Ramos (cell line): ENCODE results near the gene TMED1.
"Not testable (repeated sequence)": the region's sequence is repeated elsewhere in the genome, so short reads cannot be mapped to it uniquely, and the experiment has no call there.

Source experiments
- in situ Hi-C: fragments of 300-500 bp; cut with MboI; formaldehyde crosslinking; loops from one replicate; pipeline ENCODE4 v1.14.3; 2022; ENCODE audit warnings: low sequenced_read_pairs; ENCODE audit not compliant: unreplicated experiment

Gene TMED1, protein sequence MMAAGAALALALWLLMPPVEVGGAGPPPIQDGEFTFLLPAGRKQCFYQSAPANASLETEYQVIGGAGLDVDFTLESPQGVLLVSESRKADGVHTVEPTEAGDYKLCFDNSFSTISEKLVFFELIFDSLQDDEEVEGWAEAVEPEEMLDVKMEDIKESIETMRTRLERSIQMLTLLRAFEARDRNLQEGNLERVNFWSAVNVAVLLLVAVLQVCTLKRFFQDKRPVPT

DNA sequence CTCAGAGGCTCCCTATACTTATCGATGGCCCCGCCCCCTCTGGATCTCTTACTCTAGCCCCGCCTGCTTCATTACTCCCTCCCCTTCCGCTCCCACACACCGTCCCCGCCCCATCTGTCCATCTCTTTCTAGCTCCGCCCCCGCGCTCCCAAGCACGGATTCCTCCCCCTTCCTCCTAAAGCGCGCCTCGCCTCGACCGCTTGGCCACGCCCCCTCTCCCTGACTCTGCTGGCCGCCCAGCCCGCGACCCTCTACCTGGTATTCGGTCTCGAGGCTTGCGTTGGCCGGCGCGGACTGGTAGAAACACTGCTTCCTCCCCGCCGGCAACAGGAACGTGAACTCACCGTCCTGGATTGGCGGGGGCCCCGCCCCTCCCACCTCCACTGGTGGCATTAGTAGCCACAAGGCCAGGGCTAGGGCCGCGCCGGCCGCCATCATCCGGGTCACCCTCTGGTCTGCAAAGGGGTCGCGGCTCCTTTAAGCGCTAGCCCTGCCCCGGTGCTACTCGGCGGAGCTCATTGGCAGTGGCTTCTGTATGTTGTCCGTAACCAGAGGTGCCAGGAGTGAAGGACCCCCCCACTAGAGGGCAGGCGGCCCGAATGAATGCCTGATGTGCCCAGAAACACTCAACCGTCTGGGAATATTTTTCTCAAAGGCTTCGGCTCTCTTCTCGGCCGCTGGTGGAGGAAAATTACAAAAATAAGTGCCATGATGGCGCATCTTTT is at the start of gene TMED1:
TMED1 (minus strand) TSS at position 459 of the 725 bp plus-strand sequence; CDS start at position 438, 21 bp downstream.
- in situ Hi-C loops = no loop called here

DNA sequence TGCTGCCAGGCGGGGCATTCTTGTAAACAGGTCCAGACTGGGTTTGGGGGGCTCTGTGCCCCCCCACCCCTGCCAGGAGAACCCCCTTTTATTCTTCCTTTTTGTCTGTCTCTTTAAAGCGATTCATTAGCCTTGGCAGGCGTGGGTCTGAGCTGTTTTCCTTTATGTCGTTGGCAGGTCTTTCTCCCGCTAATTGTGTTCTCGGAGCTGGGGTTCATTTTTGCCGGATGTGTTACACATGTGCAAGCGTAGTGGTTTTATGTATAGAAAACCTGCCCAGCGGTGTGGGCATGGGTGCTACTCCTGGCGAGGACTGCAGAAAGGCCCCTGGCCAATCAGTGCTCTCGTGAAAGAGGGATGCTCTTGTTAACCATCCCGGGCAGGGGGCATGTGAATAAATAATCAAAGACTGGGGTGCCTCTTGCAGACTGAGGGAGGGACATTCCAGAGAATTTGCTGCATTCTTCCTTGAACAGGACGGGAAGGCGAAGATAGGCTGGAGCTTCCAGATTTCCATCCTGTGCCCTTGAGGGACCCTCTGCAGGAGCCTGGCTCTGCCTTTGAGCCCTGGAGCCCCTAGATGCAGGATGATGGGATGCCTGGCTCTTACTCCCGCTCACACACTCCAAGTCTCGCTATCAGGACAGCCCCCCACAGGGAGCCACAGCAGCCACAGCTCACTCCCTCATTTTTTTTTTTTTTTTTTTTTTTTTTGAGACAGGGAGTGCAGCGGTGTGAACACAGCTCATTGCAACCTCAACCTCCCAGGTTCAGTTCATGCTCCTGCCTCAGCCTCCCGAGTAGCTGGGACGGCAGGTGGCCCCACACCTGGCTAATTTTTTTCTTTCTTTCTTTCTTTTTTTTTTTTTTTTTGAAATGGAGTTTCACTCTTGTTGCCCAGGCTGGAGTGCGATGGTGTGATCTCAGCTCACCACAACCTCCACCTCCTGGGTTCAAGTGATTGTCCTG is 49.5 kb upstream of the TMED1 start:
- in situ Hi-C loops = no loop called here

DNA sequence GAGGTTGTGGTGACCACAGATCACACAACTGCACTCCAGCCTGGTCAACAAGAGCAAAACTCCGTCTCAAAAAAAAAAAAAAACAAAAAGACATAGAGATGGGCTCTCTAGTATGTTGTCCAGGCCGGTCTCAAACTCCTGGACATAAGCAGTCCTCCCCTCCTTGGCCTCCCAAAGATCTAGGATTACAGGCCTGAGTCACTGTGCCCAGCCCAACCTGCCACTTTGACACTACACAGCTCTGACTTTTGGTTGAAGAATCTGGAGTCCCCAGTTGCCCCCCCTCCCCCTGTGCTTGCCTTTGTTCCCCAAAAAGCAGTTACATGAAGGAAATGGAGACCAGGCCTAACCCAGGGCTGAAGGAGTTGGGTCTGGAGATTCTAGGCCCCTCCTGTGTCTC is 48.3 kb upstream of the TMED1 start:
- in situ Hi-C loops = no loop called here

DNA sequence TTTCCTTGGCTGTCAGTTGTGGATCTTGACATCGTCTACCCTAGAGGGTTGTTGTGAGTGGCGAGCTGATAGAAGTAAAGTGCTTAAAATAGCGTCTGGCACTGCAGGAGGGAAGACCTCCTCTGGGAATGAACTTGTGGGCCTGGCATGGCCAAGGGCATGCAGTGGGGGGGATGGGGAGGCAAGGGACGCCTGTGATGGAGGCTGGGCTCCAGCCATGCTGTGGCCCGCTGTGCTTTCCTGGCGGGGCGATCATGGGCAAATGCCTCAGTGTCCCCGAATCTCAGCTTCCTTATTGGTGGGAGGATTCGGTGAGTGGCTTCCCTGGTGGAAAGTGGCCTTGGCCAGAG is 46.1 kb upstream of the TMED1 start:
- in situ Hi-C loops = no loop called here

DNA sequence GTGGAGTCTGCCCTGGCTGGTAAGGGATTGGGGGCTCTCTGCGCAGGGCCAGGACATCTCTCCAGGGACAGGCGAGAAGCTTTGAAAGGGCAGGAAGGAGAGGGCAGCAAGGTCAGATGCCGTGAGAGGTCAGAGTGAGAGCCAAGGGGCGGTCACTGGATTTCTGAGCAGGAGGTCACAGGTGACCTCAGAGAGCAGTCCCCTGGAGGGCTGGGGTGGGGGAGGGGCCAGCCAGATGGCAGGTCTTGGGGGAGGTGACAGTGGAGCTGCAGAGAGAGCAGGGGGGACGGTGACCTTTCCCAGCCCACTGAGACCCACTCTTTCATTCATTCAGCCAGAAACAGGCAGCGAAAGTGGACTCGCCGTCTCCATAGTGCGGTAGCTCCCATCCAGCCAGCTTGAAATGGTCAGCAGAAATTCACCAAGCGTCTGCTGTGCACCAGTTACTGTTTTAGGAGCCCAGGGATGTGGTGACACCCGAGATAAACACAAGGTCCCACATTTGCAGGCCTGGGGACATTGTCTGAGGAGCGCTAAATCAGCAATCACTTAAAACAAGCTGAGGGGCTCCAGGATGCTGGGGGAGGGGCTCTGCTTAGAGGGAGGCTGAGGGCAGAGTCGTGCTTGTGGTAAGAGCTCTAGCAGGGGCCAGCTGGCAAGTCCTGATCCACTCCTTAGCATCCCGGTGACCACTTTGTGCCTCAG is 45.5 kb upstream of the TMED1 start:
- in situ Hi-C loops = no loop called here

DNA sequence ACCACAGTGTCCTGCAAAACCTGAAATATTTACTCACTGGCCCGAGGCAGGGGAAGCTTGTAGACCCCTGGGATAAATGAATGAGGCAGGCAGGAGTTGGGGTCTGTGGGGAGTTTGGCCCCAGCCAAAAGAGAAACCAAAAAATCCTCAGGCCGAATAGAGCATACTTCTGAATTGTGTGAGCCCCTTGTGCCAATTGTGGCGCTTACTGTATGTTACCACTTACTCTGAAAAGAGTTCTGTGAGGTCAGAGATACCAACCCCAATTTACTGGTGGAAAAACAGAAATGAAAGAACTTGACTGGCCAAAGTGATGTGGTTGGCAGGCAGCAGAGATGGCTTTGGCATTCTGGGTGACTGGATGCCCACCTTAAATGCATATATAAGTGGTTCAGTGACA is 42.2 kb upstream of the TMED1 start:
- in situ Hi-C loops = no loop called here

DNA sequence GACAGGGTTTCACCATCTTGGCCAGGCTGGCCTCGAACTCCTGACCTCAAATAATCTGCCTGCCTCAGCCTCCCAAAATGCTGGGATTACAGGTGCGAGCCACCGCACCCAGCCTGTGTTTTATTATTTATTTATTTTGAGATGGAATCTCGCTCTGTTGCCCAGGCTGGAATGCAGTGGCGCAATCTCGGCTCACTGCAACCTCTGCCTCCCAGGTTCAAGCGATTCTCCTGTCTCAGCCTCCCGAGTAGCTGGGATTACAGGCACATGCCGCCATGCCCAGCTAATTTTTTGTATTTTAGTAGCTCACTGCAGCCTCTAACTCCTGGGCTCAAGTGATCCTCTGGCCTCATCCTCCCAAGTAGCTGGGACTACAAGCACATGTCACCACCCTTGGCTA is 41.6 kb upstream of the TMED1 start:
- in situ Hi-C loops = not testable (repeated sequence)

DNA sequence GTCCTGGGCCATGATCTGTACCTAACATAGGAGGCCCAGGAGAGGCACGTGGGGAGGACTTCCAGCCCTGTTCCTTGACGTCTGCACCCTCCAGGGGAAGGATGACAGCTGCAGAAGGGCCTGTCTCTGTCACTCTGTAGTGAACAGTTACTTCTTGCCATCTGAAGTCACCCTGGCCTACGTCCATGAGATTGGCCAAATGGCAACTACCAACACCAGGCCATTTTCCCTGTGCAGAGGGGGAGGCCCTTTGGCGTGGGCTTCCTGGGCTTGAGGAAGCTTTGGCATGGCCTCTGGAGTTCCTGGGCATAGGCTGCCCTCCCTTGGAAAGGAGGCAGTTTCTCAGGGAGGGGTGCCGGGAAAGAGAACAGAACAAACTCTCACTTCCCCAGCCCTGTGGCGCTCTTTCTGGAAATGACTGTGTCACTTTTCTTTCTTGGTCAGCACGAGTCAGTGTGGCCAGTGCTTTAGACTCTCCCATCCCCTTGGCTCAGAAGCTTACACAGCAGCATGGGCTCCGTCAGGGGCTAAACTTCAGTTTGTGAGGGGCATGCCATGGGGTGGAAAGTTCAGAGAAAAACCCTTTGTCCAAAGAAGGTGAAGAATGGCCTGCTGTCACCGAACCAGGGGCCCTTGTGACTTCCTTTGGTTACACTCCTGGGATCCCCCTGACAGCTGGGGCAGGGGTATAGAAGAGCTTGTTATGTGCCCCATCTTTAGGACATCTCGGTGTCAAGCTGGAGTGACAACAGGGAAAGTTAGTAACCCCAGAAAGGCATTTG is 40.6 kb upstream of the TMED1 start:
- in situ Hi-C loops = no loop called here

DNA sequence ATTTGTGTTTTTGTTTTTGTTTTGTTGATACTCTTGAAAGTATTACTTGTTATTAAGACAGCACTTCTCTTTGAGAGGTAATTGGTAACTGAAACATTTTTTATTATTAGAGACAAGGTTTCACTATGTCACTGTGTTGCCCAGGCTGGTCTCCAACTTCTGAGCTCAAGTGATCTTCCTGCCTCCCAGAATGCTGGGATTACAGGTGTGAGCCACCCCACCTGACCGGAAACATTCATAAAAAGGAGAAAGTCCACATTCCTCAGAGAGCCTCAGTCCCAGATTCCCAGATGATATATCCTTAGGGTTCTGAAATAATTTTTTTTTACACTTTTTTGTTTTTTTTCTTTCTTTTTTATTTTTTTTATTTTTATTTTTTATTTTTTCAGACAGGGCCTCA is 38.0 kb upstream of the TMED1 start:
- in situ Hi-C loops = no loop called here

DNA sequence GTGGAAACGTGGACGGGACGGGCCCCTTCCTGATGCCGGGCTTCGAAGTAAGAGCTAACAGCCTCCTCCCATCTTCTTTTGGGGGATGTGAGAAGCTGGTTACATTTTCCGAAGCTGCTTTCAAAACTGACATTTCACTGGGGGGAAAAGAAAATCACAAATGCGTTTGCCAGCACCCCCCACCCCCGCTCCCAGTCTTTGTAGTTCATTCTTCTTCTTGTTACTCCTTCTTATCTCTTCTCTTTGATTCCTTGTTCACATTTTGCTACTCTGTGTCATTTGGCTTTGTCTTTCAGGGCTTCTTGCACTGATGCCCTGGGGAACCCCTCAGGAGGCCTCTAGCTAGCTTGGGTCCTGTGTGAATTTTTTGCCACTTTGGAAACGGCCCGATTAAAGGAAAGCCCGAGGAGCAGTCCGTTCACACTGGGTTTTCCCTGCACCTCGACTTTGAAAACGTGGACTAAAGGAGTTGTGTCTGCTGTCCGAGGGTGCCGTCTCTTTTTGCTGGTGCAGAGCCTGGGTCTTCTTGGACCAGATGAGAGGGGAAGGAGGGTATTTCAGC is 36.6 kb upstream of the TMED1 start:
- in situ Hi-C loops = no loop called here

DNA sequence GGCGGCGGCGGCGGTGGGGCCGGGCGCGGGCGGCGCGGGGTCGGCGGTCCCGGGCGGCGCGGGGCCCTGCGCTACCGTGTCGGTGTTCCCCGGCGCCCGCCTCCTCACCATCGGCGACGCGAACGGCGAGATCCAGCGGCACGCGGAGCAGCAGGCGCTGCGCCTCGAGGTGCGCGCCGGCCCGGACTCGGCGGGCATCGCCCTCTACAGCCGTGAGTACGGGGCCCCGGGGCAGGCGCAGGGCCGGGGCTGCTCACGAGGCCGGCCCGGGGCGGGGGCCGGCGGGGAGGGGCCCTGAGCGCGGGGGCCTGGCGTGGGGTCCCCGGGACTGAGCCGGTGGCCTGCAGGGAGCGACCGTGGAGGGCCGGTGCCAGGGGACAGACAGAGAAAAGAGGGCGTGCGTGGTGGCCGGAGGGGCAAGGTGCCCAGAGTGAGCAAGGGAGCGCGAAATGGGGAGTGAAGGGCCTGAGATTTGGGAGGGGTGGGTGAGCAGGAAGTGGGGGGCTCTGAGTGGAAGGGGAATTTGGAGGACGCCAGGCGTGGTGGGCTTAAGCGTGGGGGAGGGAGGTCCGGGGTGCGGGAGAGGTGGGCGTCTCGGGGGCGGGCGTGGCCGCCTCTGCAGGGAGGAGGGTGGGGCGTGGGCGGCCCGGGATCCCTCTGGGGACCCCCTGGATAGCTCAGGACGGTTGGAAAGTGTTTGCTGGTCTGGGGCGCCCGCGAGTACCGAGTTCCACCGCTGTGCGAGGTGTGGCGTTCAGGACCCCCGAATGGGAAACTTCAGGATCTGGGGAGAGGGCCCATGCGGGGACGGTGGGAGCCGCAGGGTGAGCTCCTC is 35.9 kb upstream of the TMED1 start:
- in situ Hi-C loops = no loop called here

DNA sequence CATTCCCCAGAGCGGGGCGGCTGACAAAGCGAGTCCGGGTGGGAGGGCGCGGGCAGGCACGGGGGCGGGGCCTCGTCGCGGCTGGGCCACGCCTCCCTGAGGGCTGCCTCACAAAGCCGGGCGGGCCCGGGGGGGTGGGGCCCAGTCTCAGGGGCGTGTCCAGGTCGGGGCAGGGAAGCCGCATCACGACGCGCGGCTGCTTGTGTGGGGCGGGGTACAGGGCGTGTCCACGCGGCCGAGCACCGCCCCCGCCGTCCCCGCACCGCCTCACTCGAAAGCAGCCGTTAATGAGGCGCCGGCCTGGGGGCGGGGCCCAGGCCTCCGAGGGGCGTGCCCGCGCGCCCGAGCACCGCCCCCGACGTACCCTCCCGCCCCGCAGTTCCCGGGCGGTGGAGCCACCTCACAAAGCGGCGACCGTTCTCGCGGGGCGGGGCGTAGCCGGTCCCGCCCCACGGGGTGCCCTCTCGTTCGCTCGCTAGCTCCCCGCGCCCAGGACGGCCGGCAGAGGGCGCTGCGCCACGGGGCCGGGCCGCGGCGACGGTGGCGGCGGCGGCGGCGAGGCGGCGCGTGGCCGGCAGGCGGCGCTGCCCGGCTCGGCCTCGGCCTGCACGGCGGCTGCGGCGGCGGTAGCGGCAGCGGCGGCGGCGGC is 35.1 kb upstream of the TMED1 start, which contains the start of gene CARM1:
CARM1 (plus strand) TSS at position 599 of the 649 bp plus-strand sequence. CDS start 150 bp downstream, outside the sequence.
- in situ Hi-C loops = no loop called here

DNA sequence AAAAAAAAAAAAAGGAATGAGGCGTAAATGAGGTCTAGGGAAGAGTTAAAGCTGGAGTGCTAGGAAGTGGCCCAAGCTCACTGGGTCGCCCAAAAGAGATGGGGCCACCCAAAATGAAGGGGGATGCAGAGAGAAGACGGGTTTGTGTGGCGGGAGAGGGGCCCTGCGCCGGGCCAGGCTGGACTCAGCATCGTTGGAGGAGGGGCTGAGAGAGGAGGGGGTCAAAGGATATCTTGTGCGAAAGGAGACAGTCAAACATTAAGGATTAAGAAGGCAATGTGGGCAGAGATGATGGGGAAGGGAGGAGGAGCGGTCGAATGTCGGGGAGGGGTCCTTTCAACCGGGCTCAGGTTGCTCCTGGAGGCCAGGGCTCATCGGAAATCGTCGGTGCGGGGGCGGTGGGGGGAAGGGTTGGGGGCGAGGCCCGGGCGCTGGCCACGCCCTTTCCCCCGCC is 34.5 kb upstream of the TMED1 start:
- in situ Hi-C loops = no loop called here

DNA sequence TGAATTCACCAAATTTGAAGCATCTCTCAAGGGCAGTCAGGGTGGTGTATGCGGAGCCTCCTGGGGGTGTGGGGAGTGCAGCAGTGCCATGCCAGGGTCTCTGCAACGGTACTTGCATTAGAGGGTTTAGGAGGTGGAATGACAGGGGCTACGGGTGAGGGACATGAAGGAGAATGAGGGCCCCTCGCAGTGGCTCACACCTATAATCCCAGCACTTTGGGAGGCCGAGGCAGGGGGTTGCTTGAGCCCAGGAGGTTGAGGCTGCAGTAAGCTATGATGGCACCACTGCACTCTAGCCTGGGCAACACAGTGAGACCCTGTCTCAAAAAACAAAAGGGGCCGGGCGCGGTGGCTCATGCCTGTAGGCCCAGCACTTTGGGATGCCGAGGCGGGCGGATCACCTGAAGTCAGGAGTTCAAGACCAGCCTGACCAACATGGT is 33.9 kb upstream of the TMED1 start:
- in situ Hi-C loops = not testable (repeated sequence)

DNA sequence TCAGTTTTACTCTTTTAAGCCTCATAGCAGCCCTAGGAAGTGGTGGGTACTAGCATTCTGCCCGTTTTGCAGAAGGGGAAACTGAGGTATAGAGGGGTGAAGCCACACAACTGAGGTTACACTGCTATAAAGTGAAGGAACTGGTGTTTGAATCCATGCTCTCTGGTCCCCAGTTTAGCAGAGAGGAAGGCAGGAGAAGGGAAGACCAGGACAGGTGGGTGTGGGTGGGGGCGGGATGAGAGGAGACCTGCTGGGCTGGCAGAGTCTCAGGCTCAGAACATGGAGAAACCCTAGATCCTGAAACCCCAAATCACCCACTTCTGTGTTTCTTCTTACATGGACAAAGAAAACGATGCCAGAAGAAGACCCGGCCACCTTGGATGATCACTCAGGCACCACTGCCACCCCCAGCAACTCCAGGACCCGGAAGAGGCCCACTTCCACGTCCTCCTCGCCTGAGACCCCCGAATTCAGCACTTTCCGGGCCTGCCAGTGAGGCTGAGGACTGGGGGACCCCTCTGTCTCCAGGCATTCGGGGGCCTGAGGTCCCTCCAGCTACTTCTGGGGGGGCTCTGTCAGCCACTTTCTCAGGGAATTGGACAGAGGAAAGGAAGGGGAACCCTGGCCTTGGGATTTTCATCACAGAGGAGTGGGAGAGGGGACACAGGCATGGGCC is 33.0 kb upstream of the TMED1 start:
- in situ Hi-C loops = no loop called here

DNA sequence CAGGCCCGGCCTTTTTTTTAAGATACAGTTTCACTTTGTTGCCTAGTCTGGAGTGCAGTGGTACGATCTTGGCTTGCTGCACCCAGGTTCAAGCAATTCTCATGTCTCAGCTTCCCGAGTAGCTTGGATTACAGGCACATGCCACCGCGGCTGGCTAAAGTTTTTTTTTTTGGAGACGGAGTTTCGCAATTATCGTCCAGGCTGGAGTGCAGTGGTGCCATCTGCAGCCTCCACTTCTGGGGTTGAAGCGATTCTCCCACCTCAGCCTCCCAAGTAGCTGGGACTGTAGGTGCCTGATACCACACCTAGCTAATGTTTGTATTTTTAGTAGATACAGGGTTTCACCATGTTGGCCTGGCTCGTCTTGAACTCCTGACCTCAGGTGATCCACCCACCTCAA is 30.5 kb upstream of the TMED1 start:
- in situ Hi-C loops = no loop called here

DNA sequence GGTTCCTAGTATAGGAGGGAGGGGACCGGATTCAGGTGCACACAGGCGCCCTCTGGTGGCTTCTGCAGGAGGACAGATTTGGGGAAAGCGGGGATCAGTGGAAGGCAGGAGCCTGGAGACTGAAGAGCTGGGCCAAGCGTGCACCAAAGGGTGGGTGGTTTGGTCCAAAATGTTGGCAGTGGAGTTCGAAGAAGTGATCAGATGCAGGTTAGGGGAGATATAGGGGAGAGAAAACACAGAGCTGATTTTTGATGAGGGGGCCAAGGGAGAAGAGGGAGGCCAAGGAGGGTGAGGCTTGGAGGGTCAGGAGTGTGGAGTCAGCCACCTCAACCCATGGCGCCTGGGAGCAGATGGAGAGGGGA is 28.5 kb upstream of the TMED1 start:
- in situ Hi-C loops = no loop called here
